Effector memory CD4-positive, alpha-beta T cell (primary cell): ENCODE measurements around the gene GLO1.

ENCODE experiments used
- DNase-seq, 3 donors: peaks; one replicate each; pipeline ENCODE4 v3.0.0-alpha.2; 2020
- H3K27ac ChIP-seq: 2 replicates; pipeline ENCODE4 v1.7.0; 2013; ENCODE audit warnings: mild to moderate bottlenecking, low read length, moderate library complexity; ENCODE audit not compliant: insufficient read depth, poor library complexity, severe bottlenecking
- H3K27me3 ChIP-seq: replicated peaks from 2 replicates; pipeline ENCODE4 v1.7.0; 2013; ENCODE audit warnings: mild to moderate bottlenecking, low read length; ENCODE audit not compliant: insufficient read depth, control insufficient read depth, poor library complexity, severe bottlenecking
- H3K36me3 ChIP-seq: 2 replicates; pipeline ENCODE4 v1.7.0; 2013; ENCODE audit warnings: mild to moderate bottlenecking, low read length, moderate library complexity; ENCODE audit not compliant: control insufficient read depth, insufficient read depth
- H3K4me1 ChIP-seq: 2 replicates; pipeline ENCODE4 v1.7.0; 2013; ENCODE audit warnings: low read length, mild to moderate bottlenecking; ENCODE audit not compliant: control insufficient read depth, insufficient read depth, poor library complexity, severe bottlenecking
- H3K4me3 ChIP-seq: 2 replicates; pipeline ENCODE4 v1.7.0; 2013; ENCODE audit warnings: low read length, low read depth, mild to moderate bottlenecking; ENCODE audit not compliant: insufficient read depth, poor library complexity, severe bottlenecking
- H3K9me3 ChIP-seq: 2 replicates; pipeline ENCODE4 v1.7.0; 2013; ENCODE audit warnings: mild to moderate bottlenecking, low read length, moderate library complexity; ENCODE audit not compliant: control insufficient read depth

Gene GLO1

DNA sequence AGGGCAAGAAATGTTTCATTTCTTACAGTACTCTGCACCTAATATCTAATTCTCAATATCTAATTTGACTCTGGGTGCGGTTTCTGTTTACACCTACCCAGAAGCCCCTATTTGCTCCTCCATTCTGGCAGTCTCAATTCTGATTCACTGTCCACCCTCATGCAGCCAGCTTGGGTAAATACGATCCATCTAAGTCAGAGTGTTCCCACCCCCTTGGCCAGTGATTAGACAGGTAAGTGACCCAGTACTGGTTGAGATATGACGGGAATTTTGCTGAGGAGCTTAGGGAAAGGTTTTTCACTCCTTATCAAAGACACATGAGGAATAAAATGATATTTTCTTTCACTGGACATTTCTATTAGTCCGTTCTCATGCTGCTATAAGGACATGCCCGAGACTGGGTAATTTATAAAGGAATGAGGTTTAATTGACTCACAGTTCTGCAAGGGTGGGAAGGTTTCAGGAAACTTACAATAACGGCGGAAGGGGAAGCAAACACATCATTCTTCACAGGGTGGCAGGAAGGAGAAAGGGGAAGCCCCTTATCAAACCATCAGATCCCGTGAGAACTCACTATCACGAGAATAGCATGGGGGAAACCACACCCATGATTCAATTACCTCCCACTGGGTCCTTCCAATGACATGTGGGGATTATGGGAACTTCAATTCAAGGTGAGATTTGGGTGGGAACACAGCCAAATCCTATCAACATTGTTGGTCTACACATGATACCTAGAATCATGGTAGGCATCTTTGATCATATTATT lies 29.4 kb downstream of the GLO1 start:
- no peak for DNase-seq
- Histone ChIP-seq H3K4me1 (no peaks in the 10 kb centered on the region), H3K27me3 (no peaks in the 10 kb centered on the region), H3K36me3 (peaks cover 5% of the 10 kb centered on the region), H3K9me3 (no peaks in the 10 kb centered on the region), H3K27ac (no peak overlapping the region), H3K4me3 (no peak overlapping the region)

DNA sequence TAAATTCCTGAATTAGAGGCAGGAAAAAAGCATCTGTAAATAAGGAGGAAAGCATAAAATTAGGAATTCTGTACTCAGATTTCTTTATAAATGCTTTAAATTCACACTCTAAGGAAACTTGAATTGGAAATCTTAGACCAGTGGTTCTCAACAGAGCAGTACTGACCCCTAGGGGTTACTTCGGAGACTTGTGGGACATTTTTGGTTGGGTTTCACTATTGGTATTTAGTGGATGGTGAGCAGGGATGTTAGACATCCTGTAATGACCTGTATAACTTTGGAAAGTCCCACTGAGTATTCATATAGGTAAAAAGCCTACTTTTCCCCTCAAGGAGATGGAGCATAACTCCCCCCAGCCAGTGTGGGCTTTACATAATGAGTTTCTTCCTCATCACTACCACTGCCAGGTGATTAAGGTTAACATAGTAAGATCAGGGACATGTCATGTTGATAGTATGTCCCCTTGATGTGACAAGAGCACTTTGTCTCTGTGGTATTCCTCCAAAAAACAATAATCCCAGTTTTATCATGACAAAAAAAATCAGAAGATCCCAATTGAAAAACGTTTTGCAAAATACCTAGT lies 31.0 kb downstream of the GLO1 start:
- peak in 1 of 3 donors; percentile 5 for DNase-seq
- Histone ChIP-seq H3K27ac (no peak overlapping the region), H3K4me3 (no peak overlapping the region), H3K9me3 (no peaks in the 10 kb centered on the region), H3K36me3 (no peaks in the 10 kb centered on the region), H3K27me3 (no peaks in the 10 kb centered on the region), H3K4me1 (no peaks in the 10 kb centered on the region)

DNA sequence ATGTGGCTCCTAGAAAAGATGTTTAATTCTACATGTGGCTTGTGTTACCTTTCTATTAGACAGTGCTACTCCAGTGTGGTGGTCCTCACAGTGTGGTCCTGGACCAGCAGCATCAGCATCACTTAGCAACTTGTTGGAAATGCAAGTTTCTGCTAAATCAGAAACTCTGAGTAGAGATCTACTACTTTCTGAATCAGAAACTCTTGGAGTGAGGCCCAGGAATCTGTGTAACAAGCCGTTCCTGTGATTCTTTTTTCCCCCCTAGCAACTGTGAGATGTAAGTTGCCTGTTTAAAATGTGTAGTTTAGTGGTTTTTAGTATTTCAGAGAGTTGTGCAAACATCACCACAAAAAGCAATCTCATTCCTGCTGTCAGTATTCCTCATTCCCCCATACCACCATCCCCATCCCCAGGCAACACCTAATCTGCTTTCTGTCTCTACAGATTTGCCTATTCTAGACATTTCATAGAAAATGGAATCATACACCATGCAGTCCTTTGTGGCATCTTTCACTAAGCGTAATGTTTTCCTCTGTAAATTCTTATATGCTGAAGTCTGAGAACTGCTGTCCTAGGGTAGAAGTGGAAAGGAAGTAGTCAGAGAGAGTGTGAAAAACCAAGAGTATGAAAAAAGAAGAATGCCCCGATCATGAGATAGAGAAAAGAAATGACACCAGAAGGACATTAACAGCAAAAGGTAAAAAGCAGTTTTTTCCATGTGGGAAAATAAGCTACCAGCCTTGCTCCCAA lies 44.4 kb downstream of the GLO1 start:
- Histone ChIP-seq H3K9me3 (no peaks in the 10 kb centered on the region), H3K4me3 (no peak overlapping the region), H3K4me1 (no peaks in the 10 kb centered on the region), H3K36me3 (no peaks in the 10 kb centered on the region), H3K27ac (no peak overlapping the region), H3K27me3 (no peaks in the 10 kb centered on the region)
- no peak for DNase-seq

- Histone ChIP-seq H3K27ac (no peak overlapping the region), H3K4me3 (no peak overlapping the region), H3K27me3 (no peaks in the 10 kb centered on the region), H3K9me3 (no peaks in the 10 kb centered on the region), H3K36me3 (no peaks in the 10 kb centered on the region), H3K4me1 (no peaks in the 10 kb centered on the region)
- no peak for DNase-seq
These were observed 46.0 kb downstream of the GLO1 start for GRCh38 chr6:38656896-38657295.

DNA sequence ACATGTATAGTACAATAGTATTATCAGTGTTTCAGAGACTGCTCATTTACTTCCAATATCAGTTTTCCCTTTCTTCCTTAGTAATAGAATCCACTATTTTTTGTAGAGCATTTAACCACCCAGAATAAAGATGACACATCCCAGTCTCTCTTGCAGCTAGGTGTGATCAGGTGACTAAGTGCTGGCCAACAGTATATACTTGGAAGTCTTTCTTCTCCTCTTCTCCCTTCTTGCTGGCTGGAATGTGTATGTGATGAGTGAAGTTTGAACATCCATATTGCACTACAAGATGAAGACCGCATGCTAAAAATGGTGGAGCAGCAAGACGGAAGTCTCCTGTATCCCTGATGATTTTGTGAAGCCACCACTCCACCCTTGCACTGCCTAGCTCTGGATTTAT lies 48.7 kb downstream of the GLO1 start:
- no peaks in the 10 kb centered on the region for H3K4me1 ChIP-seq
- no peak overlapping the region for H3K4me3 ChIP-seq
- H3K9me3 ChIP-seq = no peaks in the 10 kb centered on the region
- H3K27ac ChIP-seq = no peak overlapping the region
- no peaks in the 10 kb centered on the region for H3K36me3 ChIP-seq
- no peaks in the 10 kb centered on the region for H3K27me3 ChIP-seq
- no peak for DNase-seq

DNA sequence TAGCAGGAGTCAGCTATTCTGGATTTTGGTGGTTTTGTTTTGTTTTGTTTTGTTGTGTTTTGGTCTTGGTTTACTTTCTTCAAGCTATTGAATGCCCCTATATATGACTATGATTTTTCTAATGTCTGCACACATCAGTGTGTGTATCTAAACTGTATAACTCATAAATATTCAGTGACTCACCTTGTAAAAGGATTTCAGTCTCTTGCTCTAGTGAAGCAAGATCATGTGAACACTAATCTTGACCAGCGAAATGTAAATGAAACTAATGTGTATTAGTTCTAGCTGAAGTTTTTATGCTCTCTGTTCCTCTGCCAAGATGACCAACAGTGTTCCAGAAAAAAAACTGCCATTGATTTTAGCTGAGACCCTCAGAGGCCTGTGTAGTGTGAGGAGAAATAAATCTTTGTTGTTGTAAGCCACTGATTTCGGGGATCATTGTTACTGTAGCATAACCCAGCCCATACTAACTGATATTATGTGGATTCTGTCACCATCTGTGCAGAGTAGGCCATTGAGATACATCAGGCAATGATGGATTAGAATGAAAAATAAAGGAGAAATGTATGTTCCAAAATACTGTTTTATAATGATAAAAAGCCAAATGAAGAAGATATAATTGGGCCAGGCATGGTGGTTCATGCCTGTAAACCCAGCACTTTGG lies 51.7 kb downstream of the GLO1 start:
- no peaks in the 10 kb centered on the region for H3K27me3 ChIP-seq
- DNase-seq = no peak
- H3K4me1 ChIP-seq = no peaks in the 10 kb centered on the region
- no peaks in the 10 kb centered on the region for H3K9me3 ChIP-seq
- no peak overlapping the region for H3K27ac ChIP-seq
- no peak overlapping the region for H3K4me3 ChIP-seq
- H3K36me3 ChIP-seq = no peaks in the 10 kb centered on the region

DNA sequence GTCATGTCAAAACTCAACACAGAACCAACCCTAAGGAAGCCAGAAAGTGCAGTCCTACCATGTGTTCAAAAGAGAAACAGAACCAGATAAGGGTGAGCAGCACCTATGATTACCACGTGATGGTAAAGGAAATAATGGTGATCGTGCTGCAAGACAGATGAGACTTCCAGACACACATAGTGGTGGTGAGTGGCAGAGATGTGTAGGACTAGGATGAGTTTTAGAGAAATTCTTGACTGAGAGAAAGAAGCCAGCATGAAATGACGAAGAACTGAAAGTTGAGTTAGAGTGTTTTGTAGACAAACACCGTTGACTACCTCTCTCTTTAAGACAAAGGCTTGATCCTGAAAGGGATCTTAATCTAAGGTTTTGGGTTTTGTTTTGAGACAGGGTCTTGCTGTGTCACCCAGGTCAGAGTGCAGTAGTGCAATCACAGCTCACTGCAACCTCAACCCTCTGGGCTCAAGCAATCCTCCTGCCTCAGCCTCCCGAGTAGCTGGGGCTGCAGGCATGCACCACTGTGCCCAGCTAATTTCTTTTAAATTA lies 52.7 kb downstream of the GLO1 start:
- Histone ChIP-seq H3K4me1 (no peaks in the 10 kb centered on the region), H3K27ac (no peak overlapping the region), H3K4me3 (no peak overlapping the region), H3K9me3 (no peaks in the 10 kb centered on the region), H3K36me3 (no peaks in the 10 kb centered on the region), H3K27me3 (no peaks in the 10 kb centered on the region)
- no peak for DNase-seq

- DNase-seq = no peak
- H3K4me3 ChIP-seq = no peak overlapping the region
- H3K36me3 ChIP-seq = no peaks in the 10 kb centered on the region
- H3K27me3 ChIP-seq = no peaks in the 10 kb centered on the region
- H3K4me1 ChIP-seq = no peaks in the 10 kb centered on the region
- no peak overlapping the region for H3K27ac ChIP-seq
- H3K9me3 ChIP-seq = no peaks in the 10 kb centered on the region
These were observed 53.2 kb downstream of the GLO1 start for GRCh38 chr6:38649744-38650143.

DNA sequence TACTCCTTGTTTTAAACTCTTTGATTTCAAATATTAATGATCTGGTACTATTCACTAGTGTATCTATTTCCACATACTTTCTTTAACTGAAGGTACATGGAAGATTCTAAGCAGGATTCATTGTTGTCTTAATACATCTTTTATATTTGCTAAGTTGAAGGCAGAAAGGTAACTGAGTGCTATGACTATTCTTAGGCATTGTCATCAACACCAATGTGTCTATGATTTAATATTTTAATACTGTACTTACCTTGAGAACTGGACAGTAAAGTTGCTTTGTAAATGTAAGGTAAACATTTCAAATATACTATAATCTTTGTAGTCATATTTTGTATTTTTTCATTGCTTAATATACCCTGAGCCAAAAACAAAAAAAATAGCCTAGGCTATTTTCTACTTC lies 54.3 kb downstream of the GLO1 start:
- H3K27ac ChIP-seq = no peak overlapping the region
- no peak for DNase-seq
- H3K4me1 ChIP-seq = no peaks in the 10 kb centered on the region
- H3K4me3 ChIP-seq = no peak overlapping the region
- no peaks in the 10 kb centered on the region for H3K9me3 ChIP-seq
- no peaks in the 10 kb centered on the region for H3K36me3 ChIP-seq
- no peaks in the 10 kb centered on the region for H3K27me3 ChIP-seq
